RPMI8226 (cell line): ENCODE data around the gene GCFC2.

Experiments
- DNase-seq: peaks from one replicate; pipeline ENCODE4 v3.0.0-alpha.2; 2015

GCFC2 gene

DNA sequence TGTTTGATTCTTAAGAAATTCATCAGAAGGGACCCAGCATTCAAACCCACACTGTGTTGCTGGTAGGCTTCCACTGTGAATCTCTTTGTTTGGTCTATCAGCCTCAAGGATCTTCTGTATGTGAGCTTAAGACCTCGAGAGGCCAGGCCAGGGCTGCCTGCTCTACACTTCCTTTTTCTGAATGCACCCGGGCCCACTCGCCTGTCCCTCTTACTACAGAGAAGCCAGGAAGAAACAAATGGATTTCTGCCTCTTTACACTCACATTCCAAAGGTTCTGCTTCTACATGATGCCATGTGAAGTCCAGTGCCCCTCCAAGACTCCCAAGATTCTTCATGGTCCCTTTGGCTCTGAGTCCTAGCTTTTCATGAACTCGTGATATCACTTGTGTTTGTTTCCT, 89.5 kb downstream of the GCFC2 start:
- DNase-seq, result no peak

DNA sequence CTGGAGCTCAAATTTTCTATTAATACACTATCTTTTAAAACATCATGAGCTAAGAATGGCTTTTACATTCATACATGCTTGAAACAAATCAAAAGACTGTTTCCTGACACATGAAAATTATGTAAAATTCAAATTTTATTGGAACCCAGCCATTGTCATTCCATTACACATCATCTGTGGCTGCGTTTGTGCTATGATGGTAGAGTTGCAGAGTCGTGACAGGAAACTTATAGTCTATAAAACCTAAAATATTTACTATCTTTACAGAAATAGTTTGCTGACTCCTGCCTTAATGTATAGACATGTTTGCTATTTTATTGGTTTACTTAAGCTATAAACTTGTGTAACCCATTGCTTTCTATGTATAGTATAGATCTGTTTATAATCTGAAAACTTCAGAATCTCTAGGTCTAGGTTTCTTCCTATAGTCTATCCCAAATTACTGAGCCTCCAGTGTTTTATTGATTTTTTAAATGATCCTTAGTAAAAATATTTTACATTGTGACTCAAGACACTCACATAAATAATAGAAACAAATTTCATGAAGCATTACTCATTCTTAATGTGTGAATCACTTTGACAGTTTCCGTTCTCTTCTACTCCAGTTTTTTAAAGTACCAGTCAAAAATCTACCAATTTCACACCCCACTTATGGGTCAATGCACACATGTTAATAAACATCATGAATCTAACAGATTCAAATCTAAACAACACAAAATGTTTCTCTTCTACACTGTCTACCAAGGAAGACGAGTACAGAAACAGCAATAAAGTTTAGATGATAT, 90.6 kb downstream of the GCFC2 start:
- DNase-seq, result no peak

DNA sequence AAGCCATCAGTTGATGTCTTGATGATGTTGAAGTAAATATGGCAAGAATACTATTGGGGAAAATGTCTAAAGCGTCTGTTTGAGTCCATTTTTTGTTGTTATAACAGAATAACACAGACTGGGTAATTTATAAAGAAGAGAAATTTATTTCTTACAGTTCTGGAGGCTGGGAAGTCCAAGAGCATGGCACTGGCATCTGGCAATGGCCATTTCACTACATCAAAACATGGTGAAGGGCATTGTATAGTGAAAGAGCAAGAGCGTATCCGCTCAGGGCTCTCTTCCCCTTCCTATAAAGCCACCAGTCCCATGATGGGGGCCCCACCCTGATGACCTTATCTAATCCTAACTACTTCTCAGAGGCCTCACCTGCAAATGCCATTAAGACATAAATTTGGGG, 93.8 kb downstream of the GCFC2 start:
- no peak for DNase-seq

DNA sequence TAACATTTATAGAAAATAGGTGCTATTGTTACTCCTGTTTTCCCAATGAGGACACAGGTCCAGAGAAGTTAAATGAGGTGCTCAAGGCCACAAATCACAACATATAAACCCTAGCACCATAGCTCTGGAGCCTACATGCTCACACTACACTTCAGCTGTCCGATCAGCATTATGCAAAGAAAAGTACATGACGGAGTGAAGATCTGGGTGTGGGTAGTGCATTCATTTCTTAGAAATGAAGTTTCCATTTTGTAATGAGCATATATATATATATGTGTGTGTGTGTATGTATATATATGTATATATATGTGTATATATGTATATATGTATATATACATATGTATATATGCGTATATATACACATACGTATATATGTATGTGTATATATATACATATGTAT, 94.3 kb downstream of the GCFC2 start:
- no peak for DNase-seq

DNA sequence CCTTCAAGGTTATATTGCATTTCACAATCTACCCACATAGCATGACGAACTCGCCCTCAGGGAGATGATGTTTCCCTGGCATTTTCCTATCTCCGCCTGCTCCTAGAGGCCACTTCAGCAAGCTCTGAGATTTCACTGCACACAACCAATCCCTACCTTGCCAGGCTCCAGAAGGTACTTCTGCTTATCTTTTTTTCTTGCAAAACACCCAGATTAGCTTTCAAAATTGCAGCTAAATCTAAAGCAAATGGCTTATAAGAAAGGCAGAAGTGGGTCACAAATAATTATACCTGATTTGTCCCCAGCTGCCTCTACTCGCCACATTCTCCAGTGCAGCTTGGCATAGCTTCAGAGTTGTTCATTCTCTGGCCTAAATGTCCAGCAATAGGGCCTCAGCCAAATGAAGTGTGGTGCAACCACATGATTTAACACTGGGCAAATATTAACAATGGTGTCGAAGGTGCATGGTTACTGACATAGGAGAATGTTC, 96.5 kb downstream of the GCFC2 start:
- DNase-seq, result no peak

DNA sequence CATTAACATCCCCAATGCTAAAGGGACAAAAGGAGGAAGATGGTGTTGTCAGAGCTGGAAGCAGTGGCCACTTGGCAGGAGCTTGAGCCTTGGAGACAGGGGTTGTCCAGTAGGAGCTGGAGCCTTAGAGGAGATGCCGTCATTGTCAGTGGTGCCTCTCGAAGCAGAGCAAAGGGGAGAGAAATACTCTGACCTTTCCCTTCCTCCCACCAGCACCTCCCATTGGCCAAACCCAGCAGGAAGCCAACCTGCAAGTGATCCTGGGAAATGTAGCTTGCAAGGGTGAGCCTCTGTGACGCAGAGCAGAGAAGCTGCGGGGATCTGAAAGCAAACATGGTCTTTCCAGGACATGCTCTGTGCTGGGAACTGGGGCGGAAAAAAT, 97.9 kb downstream of the GCFC2 start:
- DNase-seq, result no peak
